ENCODE results near the gene CTSH. TPM values are rescaled to one million over a fixed set of nuclear protein-coding genes. Genes with fewer than 3 reads are reported as not detected.

The CTSH gene
- total RNA-seq, 1 donor from 2014 or later = 141 TPM

GRCh38 chr15:78959360-78959759 is 14.5 kb upstream of the CTSH start:
- DNase-seq (ENCODE audit: low spot score in 2 of 2, unreplicated experiment in 2 of 2) = no peak
- Mint-ChIP-seq H3K4me1 (peaks cover 7% of the 10 kb centered on the region), H3K27ac (no peak overlapping the region), H3K9me3 (no peaks in the 10 kb centered on the region), H3K4me3 (no peak overlapping the region), H3K27me3 (ENCODE audit: low read depth) (no peaks in the 10 kb centered on the region), H3K36me3 (no peaks in the 10 kb centered on the region)
- TF ChIP-seq CTCF (IDR thresholded peaks at IDR 0.05; ENCODE audit: unreplicated experiment) = no peak

- Mint-ChIP-seq H3K27ac (no peak overlapping the region), H3K9me3 (no peaks in the 10 kb centered on the region), H3K4me3 (no peak overlapping the region), H3K27me3 (ENCODE audit: low read depth) (no peaks in the 10 kb centered on the region), H3K36me3 (no peaks in the 10 kb centered on the region), H3K4me1 (peaks cover 6% of the 10 kb centered on the region)
- DNase-seq (ENCODE audit: low spot score in 2 of 2, unreplicated experiment in 2 of 2) = no peak
- TF ChIP-seq CTCF (IDR thresholded peaks at IDR 0.05; ENCODE audit: unreplicated experiment) = no peak
Measured at GRCh38 chr15:78957416-78958093, 12.7 kb upstream of the CTSH start.

- H3K4me1 Mint-ChIP-seq = peaks cover 11% of the 10 kb centered on the region
- H3K9me3 Mint-ChIP-seq = no peaks in the 10 kb centered on the region
- H3K27me3 Mint-ChIP-seq (ENCODE audit: low read depth) = no peaks in the 10 kb centered on the region
- no peak overlapping the region for H3K4me3 Mint-ChIP-seq
- H3K36me3 Mint-ChIP-seq = no peaks in the 10 kb centered on the region
- no peak for DNase-seq (ENCODE audit: low spot score in 2 of 2, unreplicated experiment in 2 of 2)
- no peak for TF ChIP-seq CTCF (IDR thresholded peaks at IDR 0.05; ENCODE audit: unreplicated experiment)
- H3K27ac Mint-ChIP-seq = no peak overlapping the region
Measured at GRCh38 chr15:78956937-78957336, 12.1 kb upstream of the CTSH start.

GRCh38 chr15:78955355-78955754 is 10.5 kb upstream of the CTSH start:
- H3K36me3 Mint-ChIP-seq = no peaks in the 10 kb centered on the region
- H3K4me3 Mint-ChIP-seq = no peak overlapping the region
- DNase-seq (ENCODE audit: low spot score in 2 of 2, unreplicated experiment in 2 of 2) = no peak
- no peak overlapping the region for H3K27ac Mint-ChIP-seq
- H3K9me3 Mint-ChIP-seq = no peaks in the 10 kb centered on the region
- TF ChIP-seq CTCF (IDR thresholded peaks at IDR 0.05; ENCODE audit: unreplicated experiment) = no peak
- peaks cover 21% of the 10 kb centered on the region for H3K4me1 Mint-ChIP-seq
- no peaks in the 10 kb centered on the region for H3K27me3 Mint-ChIP-seq (ENCODE audit: low read depth)

GRCh38 chr15:78951841-78952238 is 7.0 kb upstream of the CTSH start:
- no peak overlapping the region for H3K4me3 Mint-ChIP-seq
- H3K27ac Mint-ChIP-seq = no peak overlapping the region
- no peak for TF ChIP-seq CTCF (IDR thresholded peaks at IDR 0.05; ENCODE audit: unreplicated experiment)
- DNase-seq (ENCODE audit: low spot score in 2 of 2, unreplicated experiment in 2 of 2) = no peak
- H3K36me3 Mint-ChIP-seq = no peaks in the 10 kb centered on the region
- H3K9me3 Mint-ChIP-seq = no peaks in the 10 kb centered on the region
- H3K27me3 Mint-ChIP-seq (ENCODE audit: low read depth) = no peaks in the 10 kb centered on the region
- H3K4me1 Mint-ChIP-seq = peaks cover 30% of the 10 kb centered on the region

Measured in mesothelial cell of epicardium (in vitro differentiated cells).